HG02938 (cell line): ENCODE results near the gene GABRG3.

Experiments
- ATAC-seq: cut with Tn5 transposase; IDR thresholded peaks from one replicate; pipeline ENCODE4 v1.9.1; 2021; ENCODE audit warnings: mild to moderate bottlenecking, moderate library complexity; ENCODE audit not compliant: unreplicated experiment

The GABRG3 gene

DNA sequence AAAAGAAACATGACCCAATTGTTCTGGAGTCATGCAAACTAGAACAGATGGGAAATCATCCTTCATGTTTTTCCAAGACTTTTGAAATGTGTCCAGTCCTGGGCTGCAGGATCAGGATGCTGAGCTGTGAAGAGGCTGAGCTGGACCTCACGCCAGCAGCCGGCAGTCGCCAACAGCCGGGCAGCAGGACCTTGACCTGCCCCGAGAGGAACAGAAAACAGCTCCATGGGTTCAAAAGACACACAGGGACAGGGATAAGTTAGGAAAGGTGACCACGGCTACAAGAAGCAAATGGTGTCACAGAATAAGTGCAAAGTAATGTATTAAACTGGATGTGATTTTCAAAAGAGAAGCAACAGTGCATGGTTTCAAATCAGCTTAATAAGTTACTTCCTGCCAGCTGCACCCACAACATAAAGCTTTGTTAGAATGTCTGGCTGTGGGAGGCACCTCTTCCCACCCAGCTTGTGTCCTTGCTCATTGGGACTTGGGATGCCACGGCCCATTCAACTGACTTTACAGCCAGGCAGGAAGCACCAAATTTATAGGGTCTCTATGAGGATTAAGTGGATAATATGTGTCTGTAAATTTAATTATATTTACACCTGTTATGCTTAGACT lies 266.4 kb downstream of the GABRG3 start:
- no peak for ATAC-seq

DNA sequence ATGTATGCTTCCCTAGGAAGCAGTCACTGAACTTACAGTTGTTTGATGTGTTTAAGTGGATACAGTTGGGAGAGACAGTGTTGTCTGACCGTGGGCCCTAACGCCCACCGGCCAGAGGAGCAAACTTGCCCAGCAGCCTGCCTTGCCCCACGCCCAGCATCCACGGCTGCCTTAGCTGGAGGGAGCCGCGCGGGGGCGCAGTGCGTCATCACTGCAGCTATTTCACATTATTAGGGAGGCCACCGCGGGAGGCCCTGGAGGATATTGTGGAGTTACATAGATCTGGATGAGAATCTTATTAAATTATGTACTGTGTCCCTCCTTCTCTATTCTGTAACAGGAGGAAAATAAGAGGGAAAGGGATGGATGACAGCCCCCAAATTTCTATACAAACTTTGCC lies 267.2 kb downstream of the GABRG3 start:
- no peak for ATAC-seq

DNA sequence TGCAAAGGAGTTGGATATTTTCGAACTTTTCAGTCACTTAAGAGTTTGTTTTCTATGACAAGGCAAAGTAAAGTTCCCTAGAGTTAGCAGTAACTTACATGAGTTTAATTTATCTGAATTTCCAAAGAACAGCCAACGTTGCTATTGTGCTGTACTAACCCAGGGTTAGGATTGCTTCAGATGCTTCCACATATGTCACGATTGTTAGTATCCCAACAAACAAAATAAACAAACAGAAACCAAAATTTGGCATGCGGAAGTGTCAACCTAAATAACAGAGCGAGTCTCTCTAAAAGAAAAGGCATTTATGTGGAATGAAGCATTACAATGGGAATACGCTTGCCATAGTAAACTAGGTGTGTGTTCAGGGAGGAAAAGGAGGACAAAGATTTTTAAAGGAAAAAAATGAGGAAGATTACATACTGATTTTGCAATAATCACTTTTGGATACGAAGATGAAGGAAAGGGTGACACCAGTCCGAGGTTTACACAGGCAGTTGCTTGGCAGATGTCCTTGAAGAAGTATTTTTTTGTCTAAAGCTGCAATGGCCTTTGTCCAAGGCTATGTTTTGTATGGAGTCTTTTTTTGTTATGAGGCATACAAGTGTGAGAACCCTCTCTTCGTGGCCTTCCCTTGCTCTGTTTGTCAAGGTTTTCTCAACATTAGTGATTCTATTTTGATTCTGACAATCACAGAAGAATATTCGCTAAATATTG lies 267.9 kb downstream of the GABRG3 start:
- ATAC-seq: no peak

DNA sequence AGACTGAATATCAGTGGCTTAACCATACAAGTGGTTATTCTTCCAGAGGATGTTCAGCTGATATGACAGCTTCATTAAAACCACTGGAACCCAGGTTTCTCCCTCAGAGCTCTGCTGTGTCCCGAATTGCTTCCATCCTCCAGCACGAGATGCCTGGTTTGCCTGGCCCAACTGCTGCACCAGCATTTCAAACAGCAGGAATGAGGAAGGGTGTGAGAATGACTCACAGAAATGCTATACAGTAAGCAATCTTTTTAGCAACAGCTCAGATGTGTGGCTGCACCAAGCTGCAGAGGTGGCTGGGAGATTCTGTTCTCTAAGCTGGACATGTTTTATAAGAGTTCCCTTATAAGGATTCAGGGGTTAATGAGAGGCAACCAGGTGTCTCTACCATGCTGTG lies 271.0 kb downstream of the GABRG3 start:
- ATAC-seq: no peak

DNA sequence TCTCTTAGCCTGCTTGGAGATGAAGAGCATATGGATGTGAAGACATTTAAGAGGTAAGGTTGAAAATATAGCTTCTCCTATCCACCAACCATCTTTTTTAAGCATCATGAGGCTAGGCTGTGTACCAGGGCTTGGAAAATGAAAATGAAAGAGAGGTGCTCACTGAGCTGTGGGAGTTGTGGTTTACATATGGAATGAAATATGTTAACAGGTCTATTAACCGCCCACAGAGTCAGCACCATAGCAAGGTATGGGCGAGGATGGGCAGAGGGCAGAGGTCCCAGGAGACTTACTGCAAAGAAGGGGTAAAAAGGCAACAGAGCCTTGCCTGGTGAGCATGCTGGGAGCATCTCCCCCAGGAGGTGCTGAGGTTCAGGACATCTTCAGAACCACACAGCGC lies 273.1 kb downstream of the GABRG3 start:
- no peak for ATAC-seq

DNA sequence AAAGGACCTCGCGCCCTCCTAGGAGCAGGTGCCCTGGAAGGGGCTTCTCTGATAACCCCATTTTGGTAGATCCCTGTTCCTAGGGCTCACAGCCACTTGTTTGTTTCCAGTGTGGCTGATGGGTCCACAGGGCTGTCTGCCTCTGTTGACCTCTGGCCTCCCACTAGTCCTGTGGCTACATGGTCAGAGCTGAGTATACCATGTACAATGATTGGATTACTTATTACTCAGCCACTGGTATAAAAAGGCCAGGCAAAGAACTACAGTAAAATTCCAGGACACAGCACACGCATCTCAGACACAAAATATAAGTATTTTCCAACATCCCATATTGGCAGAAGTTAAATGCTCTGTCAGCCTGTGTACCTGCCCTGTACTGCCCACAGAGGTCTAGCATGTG lies 277.3 kb downstream of the GABRG3 start:
- no peak for ATAC-seq

DNA sequence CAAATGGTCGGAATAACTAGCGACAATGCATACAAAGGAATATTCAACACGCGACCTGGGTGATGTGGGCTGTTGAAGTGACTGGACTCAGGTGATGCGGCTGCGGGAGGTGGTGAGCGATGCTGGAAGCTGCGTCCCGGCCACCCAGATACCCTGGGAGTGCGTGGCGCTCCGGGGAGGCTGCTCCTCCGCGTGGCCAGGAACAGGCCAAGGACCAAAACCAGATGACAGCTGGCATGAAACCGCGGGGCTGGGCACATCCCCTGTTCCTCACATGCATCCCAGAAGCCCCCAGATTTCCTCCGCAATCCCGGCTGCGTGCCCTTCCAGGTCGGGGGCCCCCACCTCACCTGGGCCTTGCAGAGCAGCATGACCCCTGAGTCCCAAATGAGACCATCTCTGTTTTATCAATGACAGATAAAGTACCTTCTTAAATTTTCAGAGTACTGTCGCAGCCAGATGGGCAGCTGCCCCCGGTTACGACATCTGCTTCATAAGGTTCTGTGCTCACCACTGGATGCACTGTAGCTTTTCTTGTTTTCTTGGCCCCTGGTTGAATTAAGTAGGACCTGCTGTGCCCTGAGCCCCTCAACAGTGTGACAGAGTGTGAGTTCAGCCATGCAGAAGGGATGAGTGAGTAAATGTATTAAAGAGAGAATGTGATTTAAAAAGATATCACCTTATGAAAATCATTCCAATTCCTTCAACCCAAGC lies 278.2 kb downstream of the GABRG3 start:
- ATAC-seq: no peak

DNA sequence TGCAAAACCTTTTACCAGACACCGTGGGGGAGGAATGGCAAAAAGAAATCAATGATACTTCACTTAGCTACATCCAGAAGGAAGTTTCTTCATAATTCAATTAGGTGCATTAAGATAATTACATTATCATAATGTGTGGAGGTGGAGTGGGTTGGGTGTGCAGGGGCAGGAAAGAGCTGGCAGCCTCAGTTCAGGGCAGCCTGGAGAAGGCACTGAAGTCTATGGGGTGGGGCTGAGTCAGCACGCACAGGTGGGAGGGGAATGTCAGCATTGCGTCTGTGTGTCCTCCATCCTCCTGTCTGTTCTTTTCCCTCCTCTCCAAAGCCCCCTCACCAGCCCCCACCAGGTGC lies 278.8 kb downstream of the GABRG3 start:
- ATAC-seq: no peak

DNA sequence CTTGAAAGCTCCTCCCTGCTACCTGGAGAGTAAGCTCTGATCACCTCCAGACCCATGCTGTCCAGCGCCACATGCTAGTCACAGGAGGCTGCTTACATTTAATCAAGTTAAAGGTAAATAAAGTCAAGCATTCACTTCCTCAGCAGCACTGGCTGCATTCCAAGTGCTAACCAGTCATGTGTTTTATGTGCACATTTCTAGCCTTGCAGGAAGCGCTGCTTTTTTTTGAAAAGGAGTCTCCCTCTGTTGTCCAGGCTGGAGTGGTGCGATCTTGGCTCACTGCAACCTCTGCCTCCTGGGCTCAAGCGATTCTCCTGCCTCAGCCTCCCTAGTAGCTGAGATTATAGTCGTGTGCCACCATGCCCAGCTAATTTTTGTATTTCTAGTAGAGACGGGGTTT lies 279.2 kb downstream of the GABRG3 start:
- no peak for ATAC-seq

DNA sequence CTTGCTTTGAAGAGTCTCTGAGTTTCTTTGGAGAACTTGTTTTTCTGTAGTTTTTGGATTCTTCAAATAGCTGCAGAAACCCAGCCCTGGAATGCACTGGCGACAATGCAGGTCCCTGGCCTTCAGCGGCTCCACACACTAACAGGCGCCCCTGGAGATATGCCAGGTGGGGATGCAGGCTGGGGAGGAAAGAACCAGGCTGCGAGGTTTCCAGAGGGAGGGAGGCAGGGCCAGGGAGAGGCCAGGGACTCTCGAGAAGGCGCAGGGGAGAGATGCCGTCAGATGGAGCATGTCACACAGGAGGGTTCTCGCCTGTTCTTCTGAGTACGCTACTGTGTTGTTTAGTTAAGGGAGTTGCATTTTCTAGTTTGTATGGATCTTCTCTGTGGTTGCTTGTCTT lies 283.1 kb downstream of the GABRG3 start:
- ATAC-seq: no peak

DNA sequence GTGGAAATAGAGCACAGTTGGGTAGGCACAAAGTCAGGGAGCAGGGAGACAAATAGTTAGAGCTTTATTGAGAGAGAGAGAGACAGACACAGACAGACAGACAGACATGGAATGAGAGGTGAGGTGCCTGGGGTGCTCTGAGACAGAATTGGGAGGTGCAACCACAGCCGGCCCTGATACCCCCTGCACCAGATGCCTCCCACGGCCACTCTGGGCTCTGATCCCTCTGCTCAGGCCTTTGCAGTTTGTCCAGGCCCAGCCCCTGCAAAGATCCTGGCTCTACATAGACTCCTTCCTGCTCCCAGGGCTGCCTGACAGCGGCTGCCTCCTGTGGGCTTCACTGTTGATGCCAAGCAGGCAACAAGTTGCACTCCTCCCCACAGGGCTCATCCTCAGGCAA lies 283.8 kb downstream of the GABRG3 start:
- ATAC-seq: no peak

DNA sequence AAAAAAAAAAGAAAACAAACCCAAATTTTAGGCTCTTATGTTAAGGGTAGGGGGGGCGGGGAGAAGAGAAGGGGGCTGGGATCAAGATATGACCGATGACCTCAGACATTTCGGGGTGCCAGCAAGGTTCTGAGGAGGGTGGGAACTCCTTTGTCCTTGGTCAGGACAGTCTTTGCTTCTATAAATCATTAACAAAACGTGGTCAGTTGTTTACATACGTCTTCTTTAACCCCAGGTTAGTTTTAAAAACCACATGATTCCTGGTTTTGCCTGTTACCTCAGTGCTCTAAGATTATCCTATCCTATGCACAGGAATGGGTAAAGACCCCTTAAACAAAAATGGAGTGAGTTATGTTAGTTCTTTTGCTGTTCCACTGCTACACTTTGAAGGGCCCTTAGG lies 285.5 kb downstream of the GABRG3 start:
- no peak for ATAC-seq

DNA sequence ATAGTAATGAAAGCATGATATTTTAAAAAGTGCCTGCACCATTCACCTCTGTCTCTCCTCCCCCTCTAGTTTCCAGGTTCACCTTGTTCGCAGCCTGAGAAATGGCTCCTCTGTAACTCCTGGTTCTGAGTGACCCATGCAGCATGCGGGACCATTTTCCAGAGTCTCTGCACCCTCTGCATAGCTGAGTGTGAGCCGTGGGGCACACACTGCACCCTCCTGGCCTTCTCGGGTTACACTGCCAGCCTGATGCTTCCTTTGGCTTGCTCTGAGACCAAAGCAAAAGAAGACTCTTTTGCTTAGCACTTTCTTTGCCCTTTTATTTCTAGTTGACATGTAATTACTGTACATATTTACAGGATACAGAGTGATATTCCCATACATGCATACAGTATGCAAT lies 287.3 kb downstream of the GABRG3 start:
- ATAC-seq: no peak

DNA sequence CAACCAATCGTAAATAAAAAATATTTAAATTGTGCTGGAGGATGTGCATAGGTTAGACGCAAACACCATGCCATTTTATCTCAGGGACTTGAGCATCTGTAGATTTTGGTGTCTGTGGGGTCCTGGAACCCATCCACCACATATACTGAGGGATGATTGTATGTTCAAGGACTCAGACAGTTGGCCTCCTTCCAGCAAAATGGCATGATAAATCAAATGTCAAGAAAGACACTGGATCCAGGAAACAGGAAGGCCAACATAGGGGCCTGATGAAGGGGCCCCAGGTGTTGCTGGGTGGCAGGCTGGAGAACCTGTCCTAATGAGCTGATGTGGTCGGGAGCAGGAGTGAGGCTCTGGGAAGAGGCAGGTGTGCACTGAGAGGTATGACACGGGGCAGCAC lies 289.5 kb downstream of the GABRG3 start:
- ATAC-seq: no peak

DNA sequence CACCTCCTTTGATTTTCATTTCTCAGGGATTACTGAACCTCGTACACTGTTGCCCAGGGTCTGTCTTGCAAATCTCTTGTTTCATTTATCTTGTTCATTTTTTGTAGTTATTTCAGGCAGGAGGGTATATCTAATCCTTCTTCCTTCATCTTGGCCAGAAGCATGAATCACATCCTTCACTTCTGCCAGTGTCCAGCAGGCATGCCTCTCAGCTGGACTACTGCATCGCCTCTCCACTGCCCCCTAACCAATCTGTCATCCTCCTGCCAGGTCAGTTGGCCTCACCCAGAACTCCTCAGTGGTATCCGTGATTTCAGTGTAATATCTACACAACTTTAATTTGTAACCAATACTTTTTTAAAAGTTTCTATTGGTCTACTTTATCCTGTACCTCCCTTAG lies 297.9 kb downstream of the GABRG3 start:
- no peak for ATAC-seq

DNA sequence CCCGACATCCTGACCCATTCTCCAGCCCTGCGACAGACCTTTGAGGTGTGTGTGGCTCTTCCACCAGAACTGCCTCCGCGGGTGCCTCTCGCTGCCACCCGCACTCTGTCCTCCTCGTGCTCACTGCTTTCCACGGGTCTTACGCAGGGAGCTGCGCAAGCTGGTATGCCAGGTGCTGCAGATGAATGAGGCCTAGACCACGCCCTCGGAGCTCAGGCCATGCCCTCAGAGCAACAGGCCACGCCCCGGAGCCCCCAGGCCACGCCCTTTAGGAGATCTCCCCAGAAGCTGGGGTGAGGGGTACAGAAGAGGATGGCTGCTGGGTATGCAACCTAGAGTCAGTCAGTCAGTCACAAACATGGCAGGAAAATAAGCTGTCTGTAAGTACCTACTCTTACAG lies 300.3 kb downstream of the GABRG3 start:
- ATAC-seq: no peak

DNA sequence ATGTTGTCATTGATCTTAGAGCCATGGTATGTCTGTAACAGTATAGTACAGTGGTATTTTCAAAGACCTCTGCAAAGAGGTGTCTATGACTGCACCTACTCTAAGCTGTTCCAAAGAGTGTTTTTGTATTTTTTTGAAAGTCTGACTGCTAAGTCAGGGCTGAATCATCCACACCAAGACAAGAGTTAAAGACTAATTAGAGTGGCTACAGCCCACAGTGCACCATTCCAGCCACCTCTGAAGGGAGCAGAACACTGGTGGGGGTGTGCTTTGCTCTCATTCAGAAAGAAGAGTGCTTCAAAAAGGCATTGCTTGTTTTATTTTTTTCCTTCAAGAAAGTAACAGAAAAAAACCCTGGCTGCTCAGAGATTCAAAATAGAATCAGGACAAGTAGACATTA lies 301.4 kb downstream of the GABRG3 start:
- no peak for ATAC-seq

DNA sequence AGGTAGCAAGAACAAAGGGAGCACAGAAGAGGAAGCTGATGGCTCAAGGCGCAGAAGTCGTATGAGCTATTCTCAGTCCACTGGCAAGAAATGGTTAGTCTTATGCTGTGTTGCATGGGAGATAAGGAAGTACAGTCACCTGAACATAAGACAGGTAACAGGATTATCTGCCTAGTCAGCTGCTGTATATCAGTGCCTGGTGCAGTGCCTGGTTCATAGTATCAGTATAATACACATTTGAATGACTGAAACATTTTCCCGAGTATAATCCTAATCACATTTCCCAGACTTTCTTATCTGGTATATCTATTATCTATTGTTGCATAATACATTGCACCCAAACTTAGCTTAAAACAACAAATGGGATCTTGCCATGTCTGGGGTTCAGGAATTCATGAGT lies 302.5 kb downstream of the GABRG3 start:
- no peak for ATAC-seq

DNA sequence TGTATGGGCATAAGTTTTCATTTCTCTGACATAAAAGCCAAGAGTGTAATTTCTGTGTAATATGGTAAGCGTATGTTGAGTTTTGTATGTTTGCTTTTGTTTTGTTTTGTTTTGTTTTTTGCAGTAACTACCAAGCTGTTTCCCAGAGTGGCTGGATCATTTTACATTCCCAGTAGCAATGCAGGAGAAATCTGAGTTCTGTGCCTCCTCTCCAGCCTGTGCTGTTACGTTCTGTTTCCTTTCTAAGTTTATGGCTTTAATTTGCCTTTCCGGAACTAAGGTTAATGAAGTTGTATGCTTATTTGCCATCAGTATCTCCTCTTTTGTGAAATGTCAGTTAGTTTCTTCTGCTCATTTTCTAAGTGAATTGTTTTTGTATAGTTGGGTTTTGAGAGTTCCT lies 307.8 kb downstream of the GABRG3 start:
- no peak for ATAC-seq

DNA sequence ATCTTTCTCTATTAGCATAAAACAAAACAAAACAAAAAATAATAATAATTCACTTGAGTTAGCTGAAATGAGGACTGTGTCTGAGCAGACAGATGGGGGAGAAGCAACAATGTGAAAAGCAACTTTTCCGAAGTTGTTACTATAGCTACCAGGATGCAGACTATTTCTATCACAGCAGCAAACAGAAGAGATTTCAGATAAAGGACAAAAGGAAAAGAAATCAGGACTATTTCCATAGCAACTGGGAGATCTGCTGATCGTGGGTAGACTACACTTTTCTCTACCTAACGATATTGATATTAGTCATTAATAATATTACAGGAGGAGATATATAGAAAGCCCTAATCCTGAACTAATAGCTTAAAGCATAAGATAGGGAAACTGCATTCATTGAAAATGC lies 321.7 kb downstream of the GABRG3 start:
- no peak for ATAC-seq

DNA sequence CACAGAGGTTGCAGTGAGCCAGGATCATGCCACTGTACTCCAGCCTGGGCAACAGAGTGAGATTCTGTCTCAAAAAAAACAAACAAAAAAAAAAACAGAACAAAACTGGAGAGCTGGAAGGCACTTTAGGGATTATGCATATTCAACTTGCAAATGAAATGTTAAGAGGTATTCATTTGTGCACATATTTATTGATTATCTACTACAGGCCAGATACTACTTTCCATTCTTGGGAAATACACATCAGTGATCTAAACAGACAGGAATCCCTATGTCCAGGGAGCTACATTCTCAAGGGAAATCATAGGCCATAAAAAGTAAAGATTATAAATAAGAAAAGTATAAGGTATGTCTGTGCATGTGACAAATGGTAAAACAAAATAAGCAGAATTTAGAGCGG lies 322.6 kb downstream of the GABRG3 start:
- ATAC-seq: no peak

DNA sequence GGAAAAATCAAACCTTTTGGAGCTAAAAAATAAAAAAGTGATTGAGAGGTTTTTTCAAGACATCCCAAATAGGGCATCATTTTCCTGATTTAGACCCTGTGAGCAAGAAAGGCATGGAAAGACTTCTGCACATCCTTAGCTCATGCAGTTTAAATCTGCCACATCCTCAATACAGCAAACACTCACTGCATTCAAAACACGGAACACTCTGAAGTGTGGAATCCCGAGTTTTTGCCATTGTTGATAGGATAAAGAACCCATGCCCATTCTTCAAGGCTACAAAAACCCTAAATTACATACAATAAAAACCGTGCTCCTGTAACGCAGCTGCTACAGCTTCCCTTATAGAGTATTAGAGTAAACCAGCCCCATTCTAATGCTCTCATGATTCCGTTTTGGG lies 346.8 kb downstream of the GABRG3 start:
- no peak for ATAC-seq

DNA sequence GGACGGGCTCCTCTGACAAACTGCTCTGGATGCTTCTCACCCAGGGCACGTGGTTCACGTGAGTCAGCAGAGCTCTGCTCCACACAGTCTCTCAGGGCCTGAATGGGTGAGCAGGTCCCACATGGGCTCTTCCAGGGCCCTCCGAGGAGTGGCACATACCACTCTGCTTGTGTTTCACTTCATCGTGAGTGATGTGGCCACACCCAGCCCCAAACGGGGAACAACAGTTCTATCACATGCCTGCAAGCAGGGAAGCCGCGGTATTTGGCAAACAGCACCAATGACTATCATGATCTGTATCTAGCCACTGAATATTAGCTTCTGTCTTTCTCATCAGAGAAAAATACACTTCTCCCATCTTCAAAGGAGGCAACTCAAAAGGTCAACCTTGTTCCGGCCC lies 352.8 kb downstream of the GABRG3 start:
- ATAC-seq: no peak
